H1 (cell line): ENCODE data around the gene TDP1. TPM values are rescaled to one million over a fixed set of nuclear protein-coding genes. Genes with fewer than 3 reads are reported as not detected.

ENCODE experiments used
- CTCF ChIA-PET: fragments of 300-600 bp; sonication (Branson Sonifier 250); formaldehyde crosslinking; loops from one replicate; lab custom pipeline; 2021; ENCODE audit not compliant: partially characterized antibody; lab: Charles Lee
- POLR2A ChIA-PET: fragments of 300-600 bp; sonication (Branson Sonifier 250); formaldehyde crosslinking; loops from one replicate; lab custom pipeline; 2021; ENCODE audit warnings: inconsistent platforms; ENCODE audit not compliant: partially characterized antibody; lab: Charles Lee
- DNase-seq, 2 experiments: peaks; one replicate each; pipeline versions ENCODE4 v3.0.0 to v3.0.0-alpha.2; 2010 to 2022; ENCODE audit warnings: low spot score in 2 of 2, low read depth in 1 of 2, mixed read lengths in 1 of 2
- FAIRE-seq: peaks from 2 replicates; lab custom pipeline; 2011; peaks lifted over from hg19 to GRCh38; lab: Jason Lieb, UNC
- H2AFZ ChIP-seq: 2 replicates; pipeline ENCODE4 v1.8.1; 2012; ENCODE audit warnings: low read length, inconsistent platforms
- H2AK5ac ChIP-seq: 2 replicates; pipeline ENCODE4 v1.6.1; 2013; ENCODE audit warnings: low read depth, low read length
- H2BK120ac ChIP-seq: replicated peaks from 2 replicates; pipeline ENCODE3; 2013; ENCODE audit warnings: low read depth, low read length, inconsistent platforms
- H2BK12ac ChIP-seq: 2 replicates; pipeline ENCODE4 v1.6.1; 2013; ENCODE audit warnings: low read depth, low read length
- H2BK15ac ChIP-seq: 2 replicates; pipeline ENCODE4 v1.6.1; 2013; ENCODE audit warnings: low read length
- H2BK20ac ChIP-seq: 2 replicates; pipeline ENCODE4 v1.6.1; 2013; ENCODE audit warnings: low read length
- H2BK5ac ChIP-seq: 2 replicates; pipeline ENCODE4 v1.6.1; 2013; ENCODE audit warnings: low read depth, low read length
- H3K14ac ChIP-seq: 2 replicates; pipeline ENCODE4 v1.6.1; 2013; ENCODE audit warnings: inconsistent platforms; ENCODE audit not compliant: insufficient read length
- H3K18ac ChIP-seq: 2 replicates; pipeline ENCODE4 v1.6.1; 2013; ENCODE audit warnings: low read length; ENCODE audit errors: extremely low read depth
- H3K23ac ChIP-seq: 2 replicates; pipeline ENCODE4 v1.6.1; 2013; ENCODE audit warnings: inconsistent platforms; ENCODE audit not compliant: insufficient read length
- H3K23me2 ChIP-seq: 2 replicates; pipeline ENCODE4 v1.6.1; 2013; ENCODE audit warnings: low read depth, low read length
- H3K27ac ChIP-seq: 2 replicates; pipeline ENCODE4 v1.6.1; 2011; ENCODE audit warnings: low read depth, low read length, inconsistent platforms
- H3K27me3 ChIP-seq, 4 experiments: replicated peaks in 1 of 4; 1 replicate in 1 of 4; 2 replicates in 3 of 4; pipeline versions ENCODE4 v1.6.1 to v1.8.1; 2011 to 2013; ENCODE audit warnings: low read length in 3 of 4, mild to moderate bottlenecking in 3 of 4, inconsistent platforms in 2 of 4, mixed read lengths in 2 of 4, moderate library complexity in 1 of 4; ENCODE audit not compliant: control insufficient read depth in 3 of 4, insufficient read depth in 3 of 4; ENCODE audit errors: extremely low read depth in 1 of 4
- H3K36me3 ChIP-seq, 4 experiments: 2 replicates each; pipeline versions ENCODE4 v1.6.1 to v1.8.1; 2011 to 2013; ENCODE audit warnings: mild to moderate bottlenecking in 4 of 4, low read length in 3 of 4, moderate library complexity in 2 of 4, control low read depth in 1 of 4, inconsistent platforms in 1 of 4; ENCODE audit not compliant: insufficient read depth in 4 of 4, control insufficient read depth in 2 of 4
- H3K4ac ChIP-seq: replicated peaks from 2 replicates; pipeline ENCODE3; 2013; ENCODE audit warnings: low read length, low read depth, mixed read lengths, inconsistent platforms; ENCODE audit not compliant: insufficient read length
- H3K4me1 ChIP-seq, 4 experiments: replicated peaks in 1 of 4; 1 replicate in 1 of 4; 2 replicates in 3 of 4; pipeline versions ENCODE4 v1.6.1 to v1.8.1; 2011 to 2013; ENCODE audit warnings: low read length in 3 of 4, inconsistent platforms in 2 of 4, mixed read lengths in 1 of 4; ENCODE audit not compliant: insufficient read depth in 4 of 4, control insufficient read depth in 3 of 4
- H3K4me2 ChIP-seq, 2 experiments: 2 replicates each; pipeline versions ENCODE4 v1.6.1 to v1.8.1; 2011 to 2013; ENCODE audit warnings: low read depth in 2 of 2, low read length in 2 of 2, control low read depth in 1 of 2, inconsistent platforms in 1 of 2, mild to moderate bottlenecking in 1 of 2; ENCODE audit not compliant: insufficient read depth in 1 of 2
- H3K4me3 ChIP-seq, 4 experiments: fragments of 200-600, 300-600 bp in 1 of 4; sonication (generic), shearing (Covaris generic), sonication (Bioruptor Twin) in 1 of 4; 2 replicates each; pipeline versions ENCODE4 v1.5.1 to v1.8.1; 2011 to 2016; ENCODE audit warnings: low read length in 4 of 4, low read depth in 3 of 4, control low read depth in 2 of 4, inconsistent platforms in 2 of 4, mild to moderate bottlenecking in 2 of 4, mixed read lengths in 1 of 4, moderate library complexity in 1 of 4; ENCODE audit not compliant: insufficient read depth in 2 of 4; ENCODE audit errors: extremely low read depth in 1 of 4
- H3K56ac ChIP-seq: replicated peaks from 2 replicates; pipeline ENCODE3; 2013; ENCODE audit warnings: low read depth, mild to moderate bottlenecking, mixed read lengths, low read length, inconsistent platforms; ENCODE audit not compliant: insufficient read length
- H3K79me1 ChIP-seq: 2 replicates; pipeline ENCODE4 v1.6.1; 2013; ENCODE audit warnings: low read depth, low read length, control low read depth
- H3K79me2 ChIP-seq, 2 experiments: 2 replicates each; pipeline versions ENCODE4 v1.6.1 to v1.8.1; 2012 to 2013; ENCODE audit warnings: low read length in 2 of 2, mild to moderate bottlenecking in 2 of 2, inconsistent platforms in 1 of 2; ENCODE audit not compliant: insufficient read depth in 2 of 2, control insufficient read depth in 1 of 2
- H3K9ac ChIP-seq, 4 experiments: replicated peaks in 1 of 4; 1 replicate in 1 of 4; 2 replicates in 3 of 4; pipeline versions ENCODE4 v1.6.1 to v1.8.1; 2011 to 2013; ENCODE audit warnings: low read depth in 3 of 4, low read length in 3 of 4, control low read depth in 2 of 4, mild to moderate bottlenecking in 2 of 4, moderate library complexity in 2 of 4, inconsistent platforms in 1 of 4; ENCODE audit errors: extremely low read depth in 1 of 4
- H3K9me3 ChIP-seq, 2 experiments: 2 replicates each; pipeline versions ENCODE4 v1.6.1 to v1.8.1; 2012 to 2013; ENCODE audit warnings: mild to moderate bottlenecking in 2 of 2, moderate library complexity in 2 of 2, control low read depth in 1 of 2, inconsistent platforms in 1 of 2, low read depth in 1 of 2, low read length in 1 of 2, mixed read lengths in 1 of 2; ENCODE audit not compliant: insufficient read depth in 2 of 2
- H4K20me1 ChIP-seq, 2 experiments: replicated peaks in 1 of 2; 2 replicates each; pipeline versions ENCODE3 to v1.8.1; 2011 to 2013; ENCODE audit warnings: inconsistent platforms in 2 of 2, low read length in 2 of 2, mild to moderate bottlenecking in 1 of 2; ENCODE audit not compliant: insufficient read depth in 2 of 2, control insufficient read depth in 1 of 2
- H4K5ac ChIP-seq: 2 replicates; pipeline ENCODE4 v1.6.1; 2013; ENCODE audit warnings: low read length, low read depth, mixed read lengths, inconsistent platforms; ENCODE audit not compliant: insufficient read length
- H4K8ac ChIP-seq: 2 replicates; pipeline ENCODE4 v1.8.0; 2013; ENCODE audit warnings: mild to moderate bottlenecking, moderate library complexity, low read length, inconsistent platforms; ENCODE audit not compliant: insufficient read depth; ENCODE audit errors: extremely low read depth
- H4K91ac ChIP-seq: replicated peaks from 2 replicates; pipeline ENCODE3; 2013; ENCODE audit warnings: low read length, mixed read lengths, inconsistent platforms; ENCODE audit not compliant: insufficient read length
- EP300 ChIP-seq, 2 experiments: IDR thresholded peaks; 1 replicate in 1 of 2; 2 replicates in 1 of 2; pipeline ENCODE4 v1.6.1; 2011 to 2012; ENCODE audit warnings: low read depth in 2 of 2, low read length in 2 of 2, mild to moderate bottlenecking in 2 of 2, borderline replicate concordance in 1 of 2, inconsistent platforms in 1 of 2, moderate library complexity in 1 of 2
- HDAC2 ChIP-seq, 2 experiments: fragments of 300-600 bp in 1 of 2; sonication (generic) in 1 of 2; IDR thresholded peaks; 2 replicates each; pipeline ENCODE4 v1.6.1; 2011 to 2012; ENCODE audit warnings: low read depth in 2 of 2, low read length in 2 of 2, mild to moderate bottlenecking in 2 of 2, moderate library complexity in 2 of 2, borderline replicate concordance in 1 of 2, inconsistent platforms in 1 of 2
- HDAC6 ChIP-seq: IDR thresholded peaks from one replicate; pipeline ENCODE4 v1.7.1; 2012; ENCODE audit warnings: low read depth, mild to moderate bottlenecking, inconsistent platforms, low read length, moderate library complexity
- JUN ChIP-seq: IDR thresholded peaks from 2 replicates; pipeline ENCODE4 v1.6.1; 2011; ENCODE audit warnings: low read depth, mild to moderate bottlenecking, improper control_type of control experiment, low read length
- SP2 ChIP-seq: IDR thresholded peaks from 2 replicates; pipeline ENCODE4 v1.6.1; 2012; ENCODE audit warnings: mild to moderate bottlenecking, low read length, inconsistent platforms
- TEAD4 ChIP-seq: IDR thresholded peaks from 2 replicates; pipeline ENCODE4 v1.6.1; 2012; ENCODE audit warnings: low read depth, low read length, inconsistent platforms, mixed read lengths
- WGBS, 2 experiments: shearing (Covaris generic) in 1 of 2; methylation state at CpG; one replicate each; pipeline versions ENCODE4 v1.1.6 to v1.1.7; 2013 to 2015; ENCODE audit warnings: low lambda C conversion rate in 2 of 2, mixed read lengths in 2 of 2, inconsistent platforms in 1 of 2, low coverage in 1 of 2, missing lambda C conversion rate in 1 of 2; ENCODE audit not compliant: insufficient replicate concordance in 2 of 2, insufficient coverage in 1 of 2, insufficient read length in 1 of 2; ENCODE audit errors: extremely low coverage in 1 of 2, missing lambda C conversion rate in 1 of 2; 5-methylcytosine and 5-hydroxymethylcytosine counted together
- polyA plus RNA-seq, 7 experiments: library from polyadenylated mRNA; depleted of rRNA in 3 of 7; stranded (reverse) in 5 of 7; unstranded in 2 of 7; fragments of >200 nt in 5 of 7; fragments of 200-250 nt in 2 of 7; gene quantifications; 1 replicate in 5 of 7; 2 replicates in 1 of 7; 4 replicates in 1 of 7; pipeline versions ENCODE4 v1.2.1 to v1.2.3, GENCODE V29; 2011 to 2013; ENCODE audit warnings: missing spikeins in 2 of 7, mixed read lengths in 2 of 7
- total RNA-seq: library from RNA; stranded (reverse); fragmentation: NEBNext Ultra II Directional; extraction: Animal tissue kit (Norgen Biotek cat#: 25700); gene quantifications from 2 replicates; pipeline ENCODE4 v1.2.1, GENCODE V29; 2021
- TF ChIP-seq, protein P1 (sequence below), 3 experiments: IDR thresholded peaks; 1 replicate in 2 of 3; 2 replicates in 1 of 3; pipeline versions ENCODE4 v1.5.1 to v1.6.1; 2011; ENCODE audit warnings: low read length in 3 of 3, mild to moderate bottlenecking in 3 of 3, inconsistent platforms in 2 of 3, low read depth in 1 of 3, moderate library complexity in 1 of 3; ENCODE audit not compliant: insufficient read depth in 1 of 3; ENCODE audit errors: control extremely low read depth in 1 of 3

Gene TDP1
- total and polyA plus RNA-seq, 2 of the 8 experiments (the other 6 are each of a cell fraction or from before 2014, with no cell fraction given), result 32.2 to 69.9 TPM

- Histone ChIP-seq H3K14ac (no peak overlapping the region), H4K91ac (no peak overlapping the region), H2BK12ac (no peak overlapping the region), H4K5ac (no peak overlapping the region), H3K79me2 (no peaks in the 10 kb centered on the region), H4K20me1 (peaks cover 0 to 2% of the 10 kb centered on the region in 2 experiments), H2AFZ (no peak overlapping the region), H3K4me2 (no peak overlapping the region), H3K79me1 (no peaks in the 10 kb centered on the region), H3K4ac (no peak overlapping the region), H2BK5ac (no peak overlapping the region), H2BK20ac (no peak overlapping the region), H3K23me2 (no peaks in the 10 kb centered on the region), H2BK15ac (no peak overlapping the region), H3K9ac (no peak overlapping the region), H2AK5ac (no peak overlapping the region), H3K27ac (no peak overlapping the region), H3K56ac (no peak overlapping the region), H3K36me3 (peaks cover 0 to 55% (median 14%) of the 10 kb centered on the region in 4 experiments; a peak in 5 of 8 replicates), H3K4me3 (no peak overlapping the region), H3K23ac (no peak overlapping the region), H3K9me3 (no peaks in the 10 kb centered on the region), H3K4me1 (peaks cover 0 to 3% (median 1%) of the 10 kb centered on the region in 4 experiments; a peak in 4 of 7 replicates), H3K18ac (no peak overlapping the region), H4K8ac (no peak overlapping the region), H3K27me3 (no peaks in the 10 kb centered on the region), H2BK120ac (no peak overlapping the region)
- 92% methylated on average over 5 of the region's 5 CpGs; no CpG with 5 or more reads in 1 of the 2 experiments for WGBS, 2 experiments
- FAIRE-seq, result no peak
- TF ChIP-seq HDAC6 (no peak), HDAC2 (IDR thresholded peaks at IDR 0.05; ENCODE audit: borderline replicate concordance in 1 of 2, low read depth in 2 of 2, low read length in 2 of 2) (no peak), JUN (no peak), TEAD4 (no peak), SP2 (no peak), EP300 (IDR thresholded peaks at IDR 0.05; ENCODE audit: borderline replicate concordance in 1 of 2, low read depth in 2 of 2, low read length in 2 of 2) (no peak)
- TF ChIP-seq, protein P1, sequence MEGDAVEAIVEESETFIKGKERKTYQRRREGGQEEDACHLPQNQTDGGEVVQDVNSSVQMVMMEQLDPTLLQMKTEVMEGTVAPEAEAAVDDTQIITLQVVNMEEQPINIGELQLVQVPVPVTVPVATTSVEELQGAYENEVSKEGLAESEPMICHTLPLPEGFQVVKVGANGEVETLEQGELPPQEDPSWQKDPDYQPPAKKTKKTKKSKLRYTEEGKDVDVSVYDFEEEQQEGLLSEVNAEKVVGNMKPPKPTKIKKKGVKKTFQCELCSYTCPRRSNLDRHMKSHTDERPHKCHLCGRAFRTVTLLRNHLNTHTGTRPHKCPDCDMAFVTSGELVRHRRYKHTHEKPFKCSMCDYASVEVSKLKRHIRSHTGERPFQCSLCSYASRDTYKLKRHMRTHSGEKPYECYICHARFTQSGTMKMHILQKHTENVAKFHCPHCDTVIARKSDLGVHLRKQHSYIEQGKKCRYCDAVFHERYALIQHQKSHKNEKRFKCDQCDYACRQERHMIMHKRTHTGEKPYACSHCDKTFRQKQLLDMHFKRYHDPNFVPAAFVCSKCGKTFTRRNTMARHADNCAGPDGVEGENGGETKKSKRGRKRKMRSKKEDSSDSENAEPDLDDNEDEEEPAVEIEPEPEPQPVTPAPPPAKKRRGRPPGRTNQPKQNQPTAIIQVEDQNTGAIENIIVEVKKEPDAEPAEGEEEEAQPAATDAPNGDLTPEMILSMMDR (IDR thresholded peaks at IDR 0.05; ENCODE audit: control extremely low read depth in 1 of 3, insufficient read depth in 1 of 3, low read depth in 1 of 3, low read length in 3 of 3), result no peak
- no peak for DNase-seq
- POLR2A ChIA-PET, result no interaction called here
- CTCF ChIA-PET, result interaction anchor here (0.9 to 6.4 kb wide), 2 partner anchors 16 to 120 kb away, joined by 4 to 37 read pairs; no protein-coding TSS in a partner anchor
These were observed 34.5 kb downstream of the TDP1 start for GRCh38 chr14:89990218-89990617.
